GM19452 (cell line): ENCODE measurements around the gene DHX15.

Experiments
- ATAC-seq: cut with Tn5 transposase; IDR thresholded peaks from one replicate; pipeline ENCODE4 v1.9.1; 2021; ENCODE audit not compliant: unreplicated experiment

Gene DHX15

DNA sequence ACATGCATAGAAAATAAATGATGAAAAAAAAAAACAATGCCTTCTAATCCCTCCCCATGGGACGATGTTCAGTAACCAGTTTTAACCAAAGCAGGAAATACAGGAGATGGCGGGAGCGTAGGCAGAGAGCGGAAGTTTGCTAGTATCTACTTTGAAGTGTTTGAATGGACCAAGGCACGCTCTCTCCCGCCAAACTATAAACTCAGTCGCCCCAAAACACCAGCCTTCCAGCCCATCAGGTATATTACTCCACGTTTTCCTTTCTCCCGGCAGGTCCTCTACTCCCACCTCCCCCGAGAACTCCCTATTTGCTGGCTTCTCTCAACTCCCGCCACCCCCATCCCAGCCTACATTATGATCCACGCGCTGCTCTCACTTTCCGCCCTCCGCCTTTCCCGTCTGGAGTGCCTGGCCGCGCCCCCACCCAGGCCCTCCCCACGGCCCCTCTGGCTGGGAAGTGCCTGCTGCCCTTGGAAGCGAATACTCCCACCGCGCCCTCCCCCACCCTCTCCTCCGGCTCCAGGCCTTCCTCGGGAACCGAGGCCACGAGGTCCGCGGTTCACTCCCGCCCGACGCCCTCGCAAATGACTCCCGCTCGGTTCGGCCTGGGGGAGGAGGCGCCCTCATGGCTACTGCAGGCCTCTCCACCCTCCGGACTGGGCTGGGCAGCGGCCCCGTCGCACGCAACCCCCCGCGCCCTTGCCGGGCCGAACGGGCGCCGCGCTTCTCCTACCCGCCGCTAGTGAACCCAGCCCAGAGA is 723 bp downstream of the DHX15 start:
- peak; percentile 24 for ATAC-seq

DNA sequence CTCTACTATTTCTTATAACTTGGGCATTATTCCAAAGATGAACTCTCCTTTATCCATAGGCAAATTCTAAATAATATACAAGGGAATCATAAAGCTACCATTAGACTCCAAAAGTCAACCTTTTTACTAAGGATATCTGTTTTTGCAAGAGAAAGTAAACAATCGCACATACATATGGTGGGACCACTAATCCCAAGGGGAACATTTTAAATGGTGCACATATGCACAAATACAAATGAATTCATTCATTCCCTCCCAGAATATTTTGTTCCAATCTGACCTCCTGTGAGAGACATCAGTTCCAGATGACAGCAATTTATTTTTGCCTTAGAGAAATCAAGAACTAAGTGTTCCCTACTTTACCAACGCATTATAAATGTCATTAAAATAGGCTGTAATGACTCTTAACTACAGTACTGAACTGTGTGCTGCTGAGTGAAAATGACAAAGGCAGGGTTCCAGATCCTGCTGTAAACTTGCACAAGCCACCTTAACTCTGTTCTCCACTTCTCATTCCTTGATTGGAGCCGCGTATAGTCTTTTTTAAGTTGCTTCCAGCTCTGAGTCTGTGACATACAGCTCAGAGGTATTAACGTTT is 2.0 kb downstream of the DHX15 start:
- no peak for ATAC-seq

DNA sequence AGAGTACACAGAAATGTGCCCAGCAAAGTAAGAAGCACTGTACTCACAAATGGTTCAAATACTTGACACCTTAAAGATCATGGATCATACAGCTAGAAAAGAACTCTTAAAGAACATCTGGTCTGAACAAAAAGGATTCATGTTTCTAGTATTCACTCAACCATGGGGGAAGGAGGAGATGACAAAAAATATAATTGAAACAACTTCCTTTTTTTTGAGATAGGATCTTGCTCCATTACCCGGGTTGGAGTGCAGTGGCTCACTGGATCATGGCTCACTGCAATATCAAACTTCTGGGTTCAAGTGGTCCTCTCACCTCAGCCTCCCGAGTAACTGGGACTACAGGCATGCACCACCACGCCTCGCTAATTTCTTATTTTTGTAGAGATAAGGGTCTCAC is 6.0 kb downstream of the DHX15 start:
- ATAC-seq, result no peak

DNA sequence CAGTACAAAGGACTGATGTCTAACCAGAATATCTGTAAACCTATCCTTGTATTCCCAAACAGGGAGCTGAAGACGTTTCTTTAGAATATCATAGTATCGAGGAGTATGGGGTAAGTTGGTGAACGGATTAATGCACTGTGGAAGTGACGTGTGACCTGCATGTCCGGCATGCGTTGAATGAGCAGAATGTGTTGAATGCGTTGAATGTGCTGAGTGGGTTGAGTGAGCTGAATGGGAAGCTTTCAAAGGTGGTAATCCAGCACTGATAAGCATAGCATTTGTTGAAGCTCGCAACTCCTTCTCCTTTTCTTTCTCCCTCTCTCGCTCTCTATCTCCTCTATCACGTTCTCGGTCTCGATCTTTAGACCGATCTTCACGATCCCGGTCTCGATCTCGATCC is 8.1 kb downstream of the DHX15 start:
- ATAC-seq, result no peak

DNA sequence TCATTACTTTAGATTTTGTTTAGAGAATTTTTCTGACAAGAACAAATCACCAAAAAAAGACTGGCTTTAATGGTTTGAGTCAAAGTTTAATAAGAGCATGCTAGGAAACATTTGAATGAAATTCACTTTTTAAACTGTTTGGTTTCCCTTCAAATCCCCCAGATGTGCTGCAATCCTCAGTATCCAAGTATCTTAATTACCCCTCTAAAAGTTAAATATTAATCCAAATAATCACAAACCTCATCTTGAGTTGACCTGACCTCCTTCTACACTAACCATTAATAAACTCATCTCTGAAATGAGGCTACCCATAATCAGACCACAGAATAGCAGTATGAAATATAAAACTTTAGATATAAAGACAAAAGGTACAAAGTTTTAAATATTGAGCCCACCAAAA is 10.1 kb downstream of the DHX15 start:
- no peak for ATAC-seq

DNA sequence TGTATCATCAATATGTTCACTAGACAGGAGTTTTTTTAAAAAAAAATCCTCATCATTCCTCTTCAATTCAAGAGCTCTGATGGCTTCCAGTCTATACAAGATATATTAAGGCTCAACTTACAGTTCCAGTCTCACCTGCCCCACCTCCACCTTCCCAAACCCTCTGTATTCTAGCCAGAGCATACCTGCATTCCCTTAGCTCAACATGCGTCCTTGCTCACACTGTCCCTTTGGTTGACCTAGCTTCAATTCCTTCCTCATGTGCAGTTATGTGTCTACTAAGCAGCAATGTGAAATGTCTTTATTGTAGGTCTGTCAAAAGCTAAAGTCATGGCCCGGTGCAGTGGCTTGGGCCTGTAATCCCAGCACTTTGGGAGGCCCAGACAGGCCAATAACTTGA is 10.8 kb downstream of the DHX15 start:
- ATAC-seq, result no peak

DNA sequence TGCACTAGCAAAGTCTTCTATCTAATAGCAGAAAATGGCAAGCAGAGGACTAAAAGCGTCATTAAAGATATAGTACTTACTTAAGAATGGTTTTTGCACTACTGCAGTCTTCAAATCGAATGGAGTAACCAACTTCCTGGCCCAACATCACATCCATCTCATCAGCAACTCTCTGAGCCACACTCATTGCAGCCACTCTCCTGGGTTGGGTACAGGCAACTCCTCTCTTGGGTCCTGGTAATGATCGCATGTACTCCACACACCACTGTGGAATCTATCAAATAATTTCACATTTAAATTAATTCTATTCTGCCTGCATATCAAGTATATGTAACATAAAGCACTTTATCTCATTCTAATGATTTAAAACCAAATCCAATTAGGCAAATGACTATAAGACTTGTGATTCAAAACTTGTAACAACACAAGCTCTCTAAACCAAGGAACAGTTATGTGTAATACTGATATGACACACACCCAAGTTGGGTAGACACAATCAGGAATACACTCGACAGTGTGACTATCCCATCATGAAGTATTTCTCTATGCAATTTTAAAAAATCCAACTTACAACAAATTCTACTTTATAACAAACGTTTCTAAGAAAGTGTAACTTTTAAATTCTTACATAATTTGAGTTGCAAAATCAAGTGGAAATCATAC is 13.6 kb downstream of the DHX15 start:
- ATAC-seq, result no peak

DNA sequence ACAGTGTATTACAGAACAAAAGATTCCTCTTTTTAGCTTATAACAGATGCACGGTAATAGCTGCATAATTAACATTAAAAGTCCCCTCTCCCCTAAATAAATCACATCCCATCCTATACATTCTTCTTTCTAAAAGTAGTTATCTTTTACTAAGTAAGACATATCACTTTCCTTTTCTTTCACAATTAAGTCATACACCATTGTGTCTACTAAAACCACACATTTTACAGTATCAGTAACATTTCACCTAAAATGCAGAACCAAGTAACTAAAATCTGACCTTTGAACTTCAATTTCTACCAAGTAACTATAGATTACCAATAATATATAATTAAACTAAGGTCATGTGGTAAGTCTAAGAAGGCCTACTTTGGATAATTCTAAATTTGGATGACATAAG is 14.2 kb downstream of the DHX15 start:
- no peak for ATAC-seq

DNA sequence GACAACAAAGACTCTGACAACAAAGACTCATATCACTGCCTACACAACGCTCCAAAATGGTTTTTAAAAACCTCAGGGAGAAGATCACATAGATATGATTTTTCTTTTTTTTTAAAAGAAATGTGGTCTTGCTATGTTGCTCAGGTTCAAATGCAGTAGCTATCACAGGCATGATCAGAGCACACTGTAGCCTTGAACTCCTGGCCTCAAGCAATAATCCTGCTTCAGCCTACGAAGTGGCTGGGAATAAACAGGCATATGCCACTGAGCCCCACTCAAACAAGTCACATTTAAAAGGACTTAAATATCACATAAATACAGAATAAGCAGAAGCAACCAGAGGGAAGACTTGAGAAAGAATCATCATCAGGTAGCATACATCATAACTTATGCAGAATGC is 14.7 kb downstream of the DHX15 start:
- no peak for ATAC-seq

DNA sequence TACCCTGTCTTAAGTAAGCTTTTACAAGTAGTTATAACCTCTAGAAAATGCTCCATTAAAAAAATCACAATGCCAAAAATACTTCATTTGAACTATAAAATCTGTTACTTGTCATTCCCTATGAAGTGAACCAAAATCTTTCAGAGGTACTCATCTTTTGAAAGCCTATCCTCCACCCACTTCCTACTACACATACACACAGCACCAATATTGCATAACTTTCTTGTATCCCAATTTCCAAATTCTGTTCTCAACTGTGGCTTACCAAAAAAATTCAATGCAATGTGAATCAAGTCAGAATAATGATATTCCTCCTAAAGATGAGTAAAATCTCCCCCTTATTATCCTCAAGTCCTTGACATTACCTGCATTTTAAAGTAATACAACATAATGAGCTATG is 15.9 kb downstream of the DHX15 start:
- ATAC-seq, result no peak

DNA sequence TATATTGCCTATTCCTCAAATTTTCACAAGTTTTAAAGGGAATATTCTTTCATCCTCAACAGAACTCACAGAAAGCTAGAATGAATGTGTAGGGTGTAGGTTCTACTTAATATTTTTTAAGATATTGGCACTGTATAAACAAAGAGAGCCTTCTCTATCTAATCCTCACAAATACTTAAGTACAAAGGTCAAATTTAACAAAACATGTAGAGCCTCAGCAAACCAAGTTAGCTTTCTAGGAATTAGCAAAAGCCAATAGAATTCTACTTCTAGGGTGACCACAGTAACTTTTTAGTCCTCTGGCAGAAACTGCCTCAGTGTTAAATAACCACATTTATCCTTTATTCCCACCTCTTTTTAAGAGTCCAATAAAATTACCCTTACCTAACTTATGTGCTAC is 19.3 kb downstream of the DHX15 start:
- no peak for ATAC-seq

DNA sequence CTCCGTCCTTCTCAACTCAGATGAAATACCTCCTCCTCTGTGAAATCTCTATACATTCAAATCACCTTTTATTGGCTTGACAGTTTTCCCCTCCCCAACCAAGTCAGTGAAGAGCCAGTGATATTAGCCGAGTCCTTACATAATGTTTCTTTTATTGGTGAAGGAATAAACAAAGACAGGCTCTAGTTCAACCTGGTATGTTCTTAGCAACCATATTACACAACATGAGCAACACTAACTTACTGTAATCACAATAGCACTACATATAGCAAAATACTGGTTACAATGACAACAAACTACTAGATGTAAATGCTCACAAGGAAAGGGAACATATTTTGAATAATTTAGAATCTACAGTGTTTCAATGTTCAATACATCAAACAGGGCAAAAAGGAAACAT is 19.9 kb downstream of the DHX15 start:
- no peak for ATAC-seq

DNA sequence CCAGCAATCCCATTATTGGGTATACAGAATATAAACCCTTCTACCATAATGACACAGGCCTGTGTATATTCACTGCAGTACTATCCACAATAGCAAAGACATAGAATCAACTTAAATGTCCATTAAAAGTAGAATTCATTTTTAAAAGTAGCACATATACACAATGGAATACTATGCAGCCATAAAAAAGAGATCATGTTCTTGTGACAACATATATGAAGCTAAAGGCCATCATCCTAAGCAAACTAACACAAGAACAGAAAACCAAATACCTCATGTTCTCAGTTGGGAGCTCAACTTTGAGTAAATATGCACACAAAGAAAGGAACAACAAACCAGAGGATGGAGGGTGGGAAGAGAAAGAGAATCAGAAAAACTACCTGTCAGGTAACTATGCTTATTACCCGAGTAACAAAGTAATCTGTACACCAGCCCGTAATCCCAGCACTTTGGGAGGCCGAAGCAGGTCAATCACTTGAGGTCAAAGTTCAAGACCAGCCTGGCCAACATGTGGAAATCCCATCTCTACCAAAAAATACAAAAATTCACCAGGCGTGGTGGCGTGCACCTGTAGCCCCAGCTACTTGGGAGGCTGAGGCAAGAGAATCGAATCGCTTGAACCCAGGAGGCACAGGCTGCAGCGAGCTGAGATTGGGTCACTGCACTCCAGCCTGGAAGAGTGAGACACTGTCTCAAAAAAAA is 22.8 kb downstream of the DHX15 start:
- no peak for ATAC-seq

DNA sequence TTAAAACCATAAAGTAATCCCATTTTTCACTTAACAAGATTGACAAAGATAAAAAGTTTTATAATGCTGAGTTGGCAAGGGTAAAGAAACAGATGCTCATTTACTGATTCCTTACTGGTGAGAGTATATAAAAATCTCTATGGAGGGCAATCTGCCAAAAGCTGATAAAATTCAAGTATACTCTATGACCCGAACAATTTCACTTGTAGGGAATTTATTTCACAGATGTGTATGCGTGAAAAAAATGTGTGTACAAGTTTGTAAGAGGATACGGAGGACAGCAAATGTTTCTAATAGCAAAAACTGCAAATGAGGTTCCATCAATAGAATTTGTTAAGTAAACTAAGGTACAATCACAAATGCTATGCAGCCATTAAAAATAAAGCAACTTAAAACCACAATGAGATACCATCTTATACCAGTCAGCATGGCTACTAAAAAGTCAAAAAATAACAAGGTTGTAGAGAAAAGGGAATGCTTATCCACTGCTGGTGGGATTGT is 23.4 kb downstream of the DHX15 start:
- ATAC-seq, result no peak

DNA sequence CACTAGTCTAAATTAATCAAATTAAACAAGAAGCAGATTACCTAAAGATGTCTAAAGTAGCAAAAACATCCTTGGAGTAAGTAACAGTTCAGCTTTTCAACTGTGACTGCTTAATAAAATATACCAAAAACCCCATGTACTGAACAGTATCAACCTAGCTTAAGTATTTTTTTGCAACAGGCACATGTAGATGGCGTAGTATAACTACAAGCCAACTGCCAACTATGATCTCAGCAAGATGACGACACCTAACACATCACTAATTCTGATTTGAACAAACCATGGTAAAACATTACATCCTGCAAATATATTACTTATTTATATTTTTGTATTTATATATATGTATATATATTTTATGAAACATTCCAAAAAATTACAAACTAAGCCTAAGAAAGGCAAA is 24.5 kb downstream of the DHX15 start:
- no peak for ATAC-seq

DNA sequence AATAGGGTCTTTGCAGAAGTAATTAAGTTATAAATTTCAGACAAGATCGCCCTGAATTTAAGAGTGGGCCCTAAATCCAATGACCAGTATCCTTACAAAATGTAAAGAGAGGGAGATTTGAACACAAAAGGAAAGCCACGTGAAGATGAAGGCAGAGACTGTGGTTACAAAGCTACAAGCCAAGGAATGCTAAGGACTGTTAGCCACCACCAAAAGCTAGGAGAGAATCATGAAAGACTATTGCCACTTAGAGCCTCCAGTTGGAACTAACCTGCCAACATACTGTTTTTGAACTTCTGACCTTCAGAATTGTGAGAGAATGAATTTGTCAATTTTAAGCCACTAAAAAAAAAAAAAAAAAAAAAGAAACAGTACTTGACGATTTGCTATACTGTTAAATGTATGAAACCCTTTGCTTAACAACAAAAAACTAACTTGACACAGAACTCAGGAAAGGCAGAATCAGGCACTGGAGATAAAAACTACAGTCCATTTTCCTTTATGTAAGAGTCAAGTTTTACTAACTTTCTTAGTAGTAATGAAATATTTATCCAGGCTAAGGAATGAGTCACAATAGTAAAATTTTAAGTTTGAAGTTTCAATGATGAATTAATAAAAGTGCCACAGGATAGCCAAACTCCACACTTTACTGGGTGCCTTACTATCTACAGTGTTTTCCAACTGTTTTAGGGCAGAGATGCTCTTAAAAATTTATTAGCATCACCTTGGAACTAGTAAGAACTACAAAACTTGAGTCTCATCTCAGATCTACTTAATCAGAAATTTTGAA is 25.1 kb downstream of the DHX15 start:
- no peak for ATAC-seq

DNA sequence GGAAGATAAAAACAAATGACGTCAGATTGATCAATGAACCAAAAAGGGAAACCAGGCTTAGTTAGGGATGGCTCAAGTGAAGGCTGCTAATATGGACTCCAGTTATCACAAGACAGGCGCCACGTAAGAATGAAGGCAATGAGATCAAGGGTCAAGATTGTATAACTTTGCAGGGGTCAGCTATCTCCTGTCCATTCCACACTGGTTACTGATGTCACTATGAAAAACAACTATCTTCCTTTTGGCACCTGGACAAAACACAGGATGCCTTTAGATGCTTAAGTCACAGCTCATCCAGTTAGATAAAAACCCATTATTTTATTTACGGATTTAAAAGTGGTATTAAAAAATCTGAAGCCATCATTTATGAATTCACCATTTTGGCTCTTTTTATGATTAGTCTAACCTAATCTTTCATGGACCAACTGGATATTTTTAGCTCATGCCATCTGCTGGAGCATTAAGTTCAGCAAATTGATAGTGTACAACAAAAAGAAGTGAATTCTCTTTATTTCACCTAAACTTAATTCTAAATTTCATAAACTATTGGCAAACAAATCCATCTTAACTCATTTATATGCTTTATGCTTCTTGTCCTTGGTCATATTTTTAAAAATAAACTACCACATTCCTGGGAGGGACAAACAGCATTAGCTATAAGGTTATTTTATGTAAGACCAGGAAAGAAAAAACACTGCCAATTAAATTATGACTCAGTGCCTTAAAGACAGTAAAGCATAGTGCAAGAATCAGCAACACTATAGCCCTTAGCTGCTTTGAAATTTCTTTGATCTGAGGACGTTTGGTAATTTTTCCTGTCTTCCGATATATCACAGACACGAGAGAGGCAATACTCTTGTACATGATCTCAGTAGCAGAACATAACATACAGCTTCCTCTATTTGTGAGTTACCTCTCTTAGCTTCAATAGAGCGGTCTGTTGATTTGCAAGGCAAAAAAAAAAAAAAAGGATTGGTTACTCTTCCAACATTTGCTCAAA is 27.0 kb downstream of the DHX15 start:
- no peak for ATAC-seq

DNA sequence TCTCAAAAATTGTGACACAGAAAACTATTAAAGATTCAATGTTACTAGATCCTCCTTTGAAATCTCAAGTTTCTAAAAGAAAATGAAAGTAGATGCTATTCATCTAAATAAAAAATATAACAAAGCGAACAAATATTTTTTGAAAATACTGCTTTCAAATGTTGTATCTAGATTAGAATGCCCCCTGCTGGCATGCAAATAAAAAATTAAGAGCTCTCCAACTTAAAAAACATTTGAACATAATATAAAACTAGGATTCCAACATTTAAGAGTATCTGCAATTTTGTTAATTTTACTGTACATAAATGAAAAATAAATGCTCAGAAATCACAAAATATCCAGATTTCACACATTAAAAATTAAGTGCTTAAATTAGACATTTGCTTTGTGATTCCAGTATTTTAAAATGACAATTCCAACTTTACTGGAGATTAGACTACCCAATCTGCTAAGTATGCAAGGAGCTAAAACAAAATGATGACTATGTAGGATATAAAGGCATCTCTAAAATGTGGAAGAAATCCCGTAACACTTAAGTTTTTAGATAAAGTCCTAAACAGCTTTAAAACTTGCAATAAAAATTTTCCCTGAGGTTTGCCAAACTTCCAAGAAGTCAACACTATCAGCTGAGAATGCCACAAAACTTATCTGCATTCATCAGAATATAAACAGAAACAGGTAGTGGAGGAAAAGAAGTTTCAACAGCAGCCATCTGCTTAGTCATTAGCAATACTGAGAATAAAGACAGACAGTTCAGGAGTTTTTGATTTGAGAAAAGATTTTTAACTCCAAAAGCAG is 32.7 kb downstream of the DHX15 start:
- ATAC-seq, result no peak
